HK-2 (cell line): Measurements from ENCODE around the gene C4orf50.

Source experiments
- DNase-seq: peaks from one replicate; pipeline ENCODE4 v3.0.0-alpha.2; 2018; ENCODE audit not compliant: unreplicated experiment

C4orf50 gene

DNA sequence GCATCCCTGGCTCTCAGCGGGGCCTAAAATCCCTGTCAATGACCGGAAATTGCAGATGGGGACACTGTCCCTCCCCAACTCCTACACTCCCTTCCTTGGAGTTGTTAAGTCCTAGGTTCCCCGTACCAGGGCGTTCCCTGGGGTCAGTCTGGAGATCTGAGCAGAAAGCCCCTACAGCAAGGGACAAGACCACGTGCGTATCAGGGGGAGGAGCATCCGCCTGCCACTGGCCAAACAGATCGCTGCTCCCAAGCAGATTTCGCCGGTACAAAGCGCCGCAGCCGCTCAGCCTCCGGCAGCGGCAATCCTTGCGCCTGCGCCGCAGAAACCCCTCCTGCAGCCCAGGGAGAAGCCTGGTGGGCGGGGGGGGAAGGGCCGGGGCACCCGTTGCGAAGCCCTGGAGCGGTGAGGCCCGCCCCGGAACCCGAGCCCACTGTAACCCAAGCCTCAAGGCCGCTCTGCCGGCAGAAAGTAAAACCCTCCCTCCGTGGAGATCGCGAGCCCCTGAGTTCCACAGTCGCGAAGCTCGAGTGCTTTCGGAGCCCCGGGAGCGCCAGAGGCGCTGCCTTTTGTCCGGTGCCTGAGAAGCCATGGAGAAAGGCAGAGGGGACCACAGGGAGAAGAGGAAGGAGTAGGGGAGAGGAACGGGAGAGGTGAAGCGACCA lies 128.0 kb downstream of the C4orf50 start:
- DNase-seq: no peak

DNA sequence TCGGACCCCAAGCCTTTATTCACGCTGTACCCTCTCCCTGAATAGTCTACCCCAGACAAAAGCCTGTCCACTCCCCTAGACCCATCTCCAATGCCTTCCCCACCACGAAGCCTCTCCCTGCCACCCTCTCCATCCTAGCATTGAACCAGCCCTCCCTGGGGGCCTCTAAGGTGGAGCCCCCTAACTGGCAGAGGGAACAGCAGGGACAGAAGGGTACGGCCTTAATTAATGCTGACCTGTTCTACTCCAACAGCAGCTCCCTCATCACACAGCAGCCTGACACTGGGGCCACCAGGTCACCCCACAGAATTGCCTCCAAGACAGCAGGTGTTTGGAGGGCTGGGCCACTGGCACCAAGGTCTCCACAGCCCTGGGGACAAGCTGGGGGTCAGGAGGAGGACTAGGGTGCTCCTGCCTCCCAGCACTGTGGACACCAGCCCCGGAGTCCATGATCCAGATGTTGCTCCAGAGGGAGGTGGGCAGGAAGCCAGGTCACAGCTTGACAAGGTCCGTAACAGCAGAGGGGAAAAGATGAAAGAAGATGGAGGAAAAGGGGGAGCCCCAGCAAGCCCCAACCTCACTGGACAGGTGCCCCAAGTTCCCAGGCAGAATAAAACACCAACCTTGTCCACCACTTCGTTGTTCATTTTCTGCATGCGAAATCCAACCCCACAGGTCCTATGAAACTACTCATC lies 129.1 kb downstream of the C4orf50 start:
- DNase-seq: no peak

DNA sequence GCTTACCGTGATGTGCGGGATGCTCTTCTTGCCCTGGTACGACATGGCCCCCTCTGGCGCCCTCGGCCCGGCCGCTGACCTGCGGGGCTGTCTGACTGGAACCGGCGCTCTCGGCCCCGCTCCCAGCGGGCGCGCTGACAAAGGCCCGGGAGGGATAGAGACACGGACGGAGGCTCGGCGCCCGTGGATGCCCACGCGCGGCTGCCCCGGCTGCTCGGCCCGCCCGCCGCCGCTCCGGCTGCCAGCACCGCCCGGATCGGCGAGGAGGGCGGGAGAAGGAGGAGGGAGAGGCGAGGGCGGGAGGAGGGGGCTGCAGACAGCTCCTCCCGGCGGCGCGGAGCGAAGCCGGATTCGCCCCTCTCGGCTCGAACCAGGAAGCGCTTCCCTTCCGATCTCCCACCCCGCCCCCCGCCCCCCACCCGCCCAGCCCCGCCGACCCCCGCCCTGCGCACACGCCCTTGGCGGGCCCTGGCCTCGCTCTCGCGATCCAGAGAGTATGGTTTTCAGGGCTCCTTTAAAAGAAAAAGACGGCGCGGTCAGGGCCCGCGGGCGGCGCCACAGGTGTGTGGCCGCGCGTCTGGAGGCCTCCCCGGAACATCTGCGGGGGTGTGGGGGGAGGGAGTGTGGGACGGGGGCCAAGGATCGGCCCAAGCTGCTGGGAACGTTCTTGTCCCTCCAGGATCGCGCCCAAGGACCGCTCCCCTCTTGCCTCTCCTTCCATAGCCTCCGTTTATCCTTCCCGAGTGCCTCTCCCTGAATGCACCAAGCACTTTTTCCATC lies 129.8 kb downstream of the C4orf50 start:
- DNase-seq: no peak

DNA sequence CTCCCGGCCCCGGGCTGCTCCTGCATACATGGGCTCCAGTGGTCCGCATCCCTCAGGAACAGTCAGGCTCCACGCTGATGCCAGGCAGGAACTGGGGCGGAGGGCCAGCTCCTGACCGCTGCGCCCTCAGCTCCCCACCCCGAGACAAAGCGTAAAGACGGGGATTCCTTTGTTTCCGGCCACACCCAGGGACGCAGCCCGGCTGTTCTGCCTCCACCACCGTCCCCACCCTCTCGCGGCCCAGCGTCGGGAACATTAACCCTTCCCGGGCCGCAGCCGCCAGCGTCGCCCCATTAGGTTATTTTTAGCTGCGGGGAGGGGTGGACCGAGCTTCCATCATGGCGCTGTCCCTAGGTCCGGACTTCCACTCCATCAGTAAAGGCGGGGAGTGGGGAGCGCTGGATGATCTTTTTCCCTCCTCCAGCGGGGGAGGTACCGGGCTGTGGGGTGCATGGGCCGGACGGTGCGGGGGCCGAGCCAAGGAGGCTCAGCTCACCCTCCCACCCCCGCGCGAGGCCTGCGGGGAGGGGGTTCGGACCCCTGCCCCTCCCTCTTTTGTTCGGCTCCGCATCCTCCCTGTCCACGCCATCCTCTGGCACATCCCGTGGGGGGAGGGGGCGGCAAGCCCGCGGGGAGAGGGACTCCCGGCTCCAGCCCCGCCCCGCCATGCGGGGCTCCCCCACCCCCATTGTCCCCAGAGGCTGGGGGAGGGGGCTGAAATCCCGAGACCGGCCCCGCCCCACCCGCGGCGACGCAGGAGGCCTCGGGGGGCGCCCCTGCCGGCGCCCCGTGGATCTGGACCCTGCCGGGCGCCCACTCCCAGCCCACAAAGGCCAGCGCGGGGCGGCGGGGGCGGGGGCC lies 130.6 kb downstream of the C4orf50 start:
- no peak for DNase-seq

DNA sequence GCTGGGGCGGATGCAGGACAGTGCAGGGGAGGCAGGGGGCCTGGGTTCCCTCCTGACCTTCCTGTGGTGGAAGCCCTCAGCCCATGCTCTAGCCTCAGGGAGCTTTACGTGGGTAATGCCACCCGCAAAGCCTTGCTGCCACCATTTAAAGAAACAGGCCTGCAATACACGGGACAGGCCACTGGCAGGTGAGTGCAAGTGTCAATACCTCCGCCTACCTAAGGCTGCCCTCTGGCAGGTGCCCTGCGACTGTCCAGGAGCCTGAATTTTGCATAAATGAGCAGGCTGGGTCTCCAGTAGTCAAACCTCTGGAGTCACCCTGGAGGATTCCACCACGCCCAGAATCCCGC lies 131.2 kb downstream of the C4orf50 start:
- DNase-seq: no peak

DNA sequence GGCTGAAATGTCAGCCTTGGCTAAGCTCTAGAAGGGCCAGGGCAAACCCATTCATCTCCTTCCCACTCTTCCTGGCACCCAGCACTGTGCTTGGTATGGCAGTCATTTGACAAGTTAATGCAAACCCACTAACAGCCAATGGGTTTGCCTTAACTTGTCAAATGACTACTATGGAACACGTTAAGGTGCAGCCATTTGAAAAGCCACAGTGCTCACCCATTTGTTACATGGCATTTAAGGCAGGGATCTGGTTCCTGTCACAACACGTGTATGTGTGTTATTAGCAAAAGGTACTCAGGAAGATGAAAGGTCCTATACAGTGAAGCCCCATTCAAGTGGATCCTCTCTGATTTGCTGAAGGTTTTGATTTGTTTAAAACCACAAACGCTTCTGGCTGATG lies 132.5 kb downstream of the C4orf50 start:
- no peak for DNase-seq

DNA sequence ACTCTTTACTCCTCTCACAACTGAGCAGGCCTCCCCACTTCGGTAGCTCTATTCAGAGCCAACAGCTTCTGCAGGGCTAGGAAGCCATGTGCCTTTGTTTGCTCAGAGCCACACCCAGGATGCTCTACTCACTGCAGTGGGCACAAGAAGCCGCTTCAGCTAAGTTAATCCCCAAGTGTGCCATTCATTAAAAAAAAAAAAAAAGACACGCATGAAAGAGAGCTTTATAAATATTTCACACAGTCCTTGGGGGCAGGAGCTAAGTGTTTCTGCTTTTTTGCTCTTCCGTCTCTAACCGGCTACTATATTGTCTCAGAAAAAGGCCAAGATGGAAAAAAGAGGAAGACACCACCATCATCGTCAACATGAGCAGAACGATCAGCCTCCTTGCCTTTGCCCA lies 133.4 kb downstream of the C4orf50 start:
- DNase-seq: no peak

DNA sequence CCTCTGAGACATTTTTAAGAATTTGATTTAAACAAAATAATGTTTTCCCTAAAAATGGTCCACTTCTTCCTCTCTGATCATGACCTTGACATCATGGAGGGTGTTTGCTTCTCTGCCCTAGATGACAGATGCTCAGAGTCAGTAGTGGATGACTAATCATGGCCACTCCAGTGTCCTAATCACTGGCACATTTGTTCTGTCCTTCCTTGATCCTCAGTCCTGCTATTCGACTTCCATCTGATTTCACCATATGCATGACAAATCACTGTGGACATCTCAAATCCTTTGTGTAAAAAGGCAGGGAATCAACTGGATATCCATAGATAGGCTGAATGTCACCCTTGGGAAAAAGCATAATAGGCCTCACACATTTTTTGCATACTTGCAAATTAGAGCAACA lies 134.3 kb downstream of the C4orf50 start:
- DNase-seq: no peak

DNA sequence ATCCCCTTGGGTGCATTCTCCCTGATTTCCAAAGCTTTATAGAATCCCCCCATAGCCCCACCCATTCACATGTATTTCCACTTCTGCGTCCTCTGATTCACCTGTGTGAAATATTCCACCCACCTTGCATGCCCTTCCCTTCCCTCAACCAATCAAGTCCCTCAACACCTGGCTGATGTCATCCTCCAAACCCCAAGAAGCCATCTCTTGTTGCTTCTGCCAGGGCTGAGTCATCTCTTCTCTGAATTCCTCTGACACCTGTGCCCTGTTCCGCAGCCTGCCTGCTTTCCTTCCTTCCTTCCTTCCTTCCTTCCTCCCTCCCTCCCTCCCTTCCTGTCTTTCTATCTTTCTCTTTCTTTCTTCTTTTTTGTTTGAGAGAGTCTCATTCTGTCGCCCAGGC lies 135.3 kb downstream of the C4orf50 start:
- no peak for DNase-seq

DNA sequence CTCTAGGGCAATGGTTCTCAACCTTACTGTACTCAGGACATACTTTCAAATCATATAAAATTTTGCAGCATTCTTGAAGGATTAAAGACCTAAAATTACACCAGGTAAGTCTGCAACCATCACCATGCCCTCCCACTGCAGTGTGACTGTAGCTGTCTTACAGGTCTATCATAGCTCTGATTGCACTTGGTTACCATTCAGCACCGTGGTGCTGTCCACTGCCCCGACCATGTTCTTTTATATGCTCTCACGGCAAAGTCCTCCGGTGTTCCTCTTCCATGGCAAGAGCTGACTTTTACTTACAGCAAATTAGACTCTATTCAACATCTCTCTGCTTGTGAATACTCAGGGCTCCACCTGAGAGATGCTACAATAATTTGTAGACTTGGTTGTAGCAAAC lies 136.9 kb downstream of the C4orf50 start:
- no peak for DNase-seq

DNA sequence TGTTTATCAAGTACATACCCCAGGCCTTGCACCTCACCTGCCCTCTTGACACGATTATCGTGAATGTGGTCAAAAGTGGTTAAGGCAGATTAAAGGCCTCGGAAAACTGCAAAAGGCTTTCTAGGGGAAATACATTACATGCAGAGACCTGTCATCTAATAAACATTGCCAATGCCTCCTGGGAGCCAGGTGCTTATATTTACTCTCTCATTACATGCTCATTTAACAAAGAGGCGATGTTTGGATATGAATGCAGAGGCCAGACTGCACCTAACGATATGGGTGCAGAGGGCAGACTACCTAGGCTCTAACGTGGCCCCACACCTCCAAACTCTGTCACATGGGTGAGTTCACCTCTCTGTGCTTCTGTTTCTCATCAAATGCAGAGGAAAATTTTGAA lies 139.9 kb downstream of the C4orf50 start:
- DNase-seq: no peak

DNA sequence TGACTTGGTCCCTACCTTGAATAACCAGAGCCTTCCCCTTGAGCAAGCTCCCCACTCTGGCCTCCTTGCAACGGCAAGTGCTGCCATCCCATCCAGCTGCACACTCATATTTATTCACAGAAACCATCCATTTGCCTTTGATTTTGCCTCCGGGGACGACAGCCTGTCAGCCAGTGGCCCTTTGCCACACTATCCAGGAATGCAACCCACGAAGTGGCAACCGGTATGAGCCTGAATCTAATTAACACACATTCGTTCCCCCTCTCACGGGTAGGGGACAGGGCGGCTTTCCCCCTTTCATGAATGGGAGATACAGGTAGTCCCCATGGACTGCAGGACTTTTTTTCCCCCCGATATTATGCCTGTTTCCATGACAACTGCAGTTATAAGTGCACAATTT lies 140.8 kb downstream of the C4orf50 start:
- DNase-seq: no peak

DNA sequence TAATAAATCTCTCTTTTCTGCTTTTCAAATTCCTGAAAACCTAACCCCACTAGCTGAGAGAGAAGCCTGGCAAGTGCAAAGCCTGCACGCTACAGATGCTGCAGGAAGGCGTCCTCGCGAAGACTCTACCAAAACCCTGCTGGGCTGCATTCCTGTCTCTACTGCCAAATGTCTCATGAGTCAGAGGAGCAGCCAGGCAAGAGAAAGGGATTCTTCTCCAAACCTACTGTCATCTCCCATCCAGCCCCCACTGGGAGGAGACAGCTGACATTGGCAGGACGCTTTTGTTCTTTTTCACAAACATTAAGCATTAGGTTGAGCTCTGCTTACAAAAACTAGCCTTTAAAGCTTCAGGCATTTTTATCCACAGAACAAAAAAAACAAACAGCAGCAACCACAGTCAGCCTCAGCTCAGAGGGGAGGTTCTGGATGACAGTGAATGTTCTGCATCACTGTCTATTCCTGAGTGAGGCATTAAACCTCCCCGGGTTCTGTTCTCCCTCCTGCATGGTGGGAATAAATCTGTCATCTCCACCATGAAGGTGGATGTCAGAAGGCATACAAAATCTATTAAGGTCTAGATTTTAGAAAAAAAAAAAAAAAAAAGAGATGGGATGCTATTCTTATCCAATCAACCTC lies 143.3 kb downstream of the C4orf50 start:
- DNase-seq: no peak

DNA sequence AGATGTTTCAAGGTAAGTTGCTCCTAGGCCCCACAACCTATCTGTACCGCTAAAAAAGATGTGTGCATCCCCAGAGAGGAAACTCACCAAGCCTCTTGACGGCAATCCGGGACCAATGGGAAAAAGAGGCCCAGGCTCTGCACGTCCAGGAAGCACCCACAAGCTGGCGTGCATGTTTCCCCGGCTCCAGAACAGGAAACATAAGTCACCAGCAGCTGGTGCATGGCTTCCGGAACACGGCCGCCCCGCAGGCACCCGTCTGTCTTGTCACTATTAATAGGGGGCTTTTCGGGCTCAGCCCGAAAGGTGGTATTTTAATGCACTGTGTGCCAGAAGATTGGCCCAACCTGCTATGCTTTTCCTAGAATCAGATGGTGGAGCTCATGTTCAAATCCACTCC lies 147.5 kb downstream of the C4orf50 start:
- DNase-seq: no peak

DNA sequence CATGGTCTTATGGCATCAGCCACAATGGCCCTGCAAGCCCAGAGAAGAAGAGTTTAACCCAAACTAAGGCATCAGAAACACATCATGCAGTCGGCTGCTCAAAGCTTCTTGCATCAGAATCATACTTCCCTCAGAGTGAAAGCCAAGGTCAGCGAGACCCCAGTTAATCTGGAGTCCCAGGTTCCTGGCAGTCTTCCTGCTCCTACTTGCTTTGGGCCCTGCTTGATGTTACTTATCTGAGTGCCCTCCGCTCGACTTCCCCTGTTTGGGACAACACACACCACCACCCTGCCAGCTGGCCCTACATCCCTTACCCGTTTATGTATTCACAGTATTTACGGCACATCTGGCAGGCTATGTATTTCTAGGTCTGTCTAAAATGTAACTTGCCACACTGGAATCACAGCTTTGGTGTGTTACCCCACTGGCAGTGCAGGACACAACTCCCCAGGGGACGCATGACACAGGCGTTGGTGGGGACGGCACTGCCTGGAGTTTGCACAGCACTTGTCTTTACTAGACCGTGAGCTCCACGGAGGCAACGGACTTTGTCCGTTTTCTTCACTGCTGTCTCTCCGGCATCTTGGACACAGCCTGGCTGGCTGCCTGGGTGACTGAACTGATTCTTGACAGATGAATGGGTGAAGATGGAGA lies 148.1 kb downstream of the C4orf50 start:
- DNase-seq: no peak

DNA sequence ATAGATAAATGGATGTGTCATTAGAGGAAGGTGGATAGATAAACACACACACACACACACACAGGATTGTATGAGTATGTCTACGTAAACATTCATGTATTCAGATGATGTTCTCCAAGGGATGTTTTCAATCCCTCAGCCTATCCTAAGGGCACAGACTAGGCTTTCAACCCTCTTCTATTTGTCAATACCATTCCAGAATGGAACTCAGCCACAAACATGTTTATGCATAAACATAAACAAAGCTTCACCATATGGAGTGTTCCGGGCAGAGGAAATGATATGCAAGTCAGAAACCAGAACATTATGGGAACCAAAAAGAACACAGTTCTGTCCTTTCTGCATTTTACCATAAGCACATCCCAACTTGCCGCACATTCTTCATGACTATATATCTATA lies 150.4 kb downstream of the C4orf50 start:
- no peak for DNase-seq

DNA sequence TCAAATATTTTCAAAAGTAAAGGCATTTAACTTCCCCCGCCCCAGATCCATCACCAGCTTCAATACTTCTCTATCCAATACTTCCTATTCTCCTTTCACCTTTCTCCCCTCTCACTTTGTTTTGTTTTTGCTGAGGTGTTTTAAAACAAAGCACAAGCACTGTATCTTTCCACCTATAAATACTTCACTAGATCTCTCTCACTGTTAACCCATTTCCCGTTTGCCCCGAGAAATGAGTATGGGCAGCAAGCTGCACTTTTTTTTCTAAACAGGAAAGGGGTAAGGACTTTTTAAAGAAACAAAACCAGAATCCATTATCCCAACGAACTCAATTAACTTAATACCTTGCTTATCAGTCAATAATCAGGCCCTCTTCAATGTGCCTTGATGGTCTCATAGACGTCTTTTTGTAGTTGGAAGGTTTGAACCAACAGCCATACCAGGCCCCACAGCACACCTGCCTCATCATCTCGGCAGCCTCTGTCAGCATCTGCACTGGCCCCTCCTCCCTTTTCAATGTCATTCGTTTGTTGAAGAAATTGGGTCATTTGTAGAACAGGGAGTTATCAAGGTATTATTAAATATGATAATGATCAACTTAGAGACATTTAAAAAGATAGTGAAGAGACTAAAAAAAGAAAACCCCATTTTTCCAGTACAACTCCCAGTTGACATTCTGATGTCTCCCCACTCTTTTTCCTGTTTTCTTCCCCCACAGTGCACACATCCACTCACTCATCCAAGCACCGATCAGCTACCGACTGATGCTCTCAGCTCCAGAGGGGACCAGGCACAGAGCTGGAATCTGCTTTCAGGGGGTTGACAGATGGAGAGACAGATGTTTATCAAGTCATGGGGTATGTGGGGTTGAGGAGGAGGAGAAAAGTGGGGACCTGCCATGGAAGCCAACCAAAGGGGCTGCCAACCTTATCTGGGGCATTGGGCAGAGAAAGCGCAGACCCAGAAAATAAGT lies 151.1 kb downstream of the C4orf50 start:
- DNase-seq: no peak

DNA sequence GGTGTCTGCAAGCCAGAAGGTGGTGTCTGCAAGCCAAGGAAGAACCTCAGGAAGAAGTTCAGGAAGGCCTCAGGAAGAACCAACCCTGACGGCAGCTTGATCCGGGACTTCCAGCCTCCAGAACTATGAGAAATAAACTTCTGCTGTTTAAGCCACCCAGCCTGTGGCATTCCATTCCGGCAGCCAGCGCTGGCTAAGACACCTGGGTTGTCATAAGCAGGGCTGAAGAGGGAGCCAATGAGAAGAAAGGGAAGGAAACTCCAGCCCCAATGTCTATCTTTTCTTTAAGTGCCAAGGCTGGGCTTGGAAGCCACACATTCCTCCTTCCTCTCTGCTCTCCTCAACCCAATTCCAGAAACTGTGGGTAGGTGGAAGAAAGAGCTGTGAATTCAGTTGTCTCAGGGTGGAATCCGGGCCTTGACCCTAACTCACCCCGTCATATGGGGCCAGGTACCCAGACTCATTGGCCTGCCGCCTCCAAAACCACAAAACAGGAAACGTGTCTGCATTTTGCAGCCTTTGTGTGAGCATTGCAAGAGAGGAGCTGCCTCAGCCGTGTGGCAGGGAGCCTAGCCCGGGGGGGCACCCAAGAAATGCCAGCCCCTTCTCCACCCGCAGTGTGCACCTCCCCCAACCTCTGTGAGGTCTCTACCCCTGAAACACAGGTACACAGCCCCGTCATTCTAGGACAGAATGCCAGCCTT lies 152.2 kb downstream of the C4orf50 start:
- peak; percentile 18 for DNase-seq

DNA sequence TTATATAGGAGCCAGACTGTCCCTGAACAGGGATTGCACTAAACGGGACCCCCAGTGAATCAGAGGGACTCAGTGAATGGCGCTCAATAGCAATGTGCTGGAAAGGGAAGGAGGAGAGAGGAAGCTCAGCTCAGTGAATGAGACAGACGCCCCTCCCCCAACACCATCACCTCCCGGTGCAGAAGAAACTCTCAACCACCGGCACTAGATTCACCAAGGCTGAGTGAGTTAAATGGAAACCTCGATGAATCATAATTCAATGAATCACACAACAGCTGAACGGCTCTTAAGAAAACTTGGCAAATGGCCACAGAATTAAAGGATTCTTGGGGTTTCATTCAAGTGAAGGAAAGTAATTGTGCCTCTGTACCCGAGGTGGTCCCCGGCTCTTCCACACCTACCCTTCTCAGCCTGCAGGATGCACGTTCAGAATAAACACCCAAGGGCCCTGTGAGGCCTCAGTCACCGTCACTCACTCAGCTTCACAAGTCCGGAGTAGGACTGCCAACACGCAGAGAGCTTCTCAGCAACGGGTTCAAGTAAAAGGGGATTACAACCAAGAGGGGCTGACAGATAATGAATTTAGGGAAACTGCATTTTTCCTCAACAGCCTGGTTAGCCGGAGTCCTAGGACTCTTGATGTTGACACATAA lies 154.6 kb downstream of the C4orf50 start:
- DNase-seq: peak; percentile 84
